ENCODE measurements around the gene RAVER1.

GRCh38 chr19:10309423-10309822 lies 23.9 kb downstream of the RAVER1 start, which contains the start of gene ZGLP1:
- TF ChIP-seq CTCF (IDR thresholded peaks at IDR 0.05) = no peak
- no peak for TF ChIP-seq POLR2A (IDR thresholded peaks at IDR 0.05)
